ENCODE results near the gene CTDP1. TPM values are rescaled to one million over a fixed set of nuclear protein-coding genes. Genes with fewer than 3 reads are reported as not detected.

Gene CTDP1, protein sequence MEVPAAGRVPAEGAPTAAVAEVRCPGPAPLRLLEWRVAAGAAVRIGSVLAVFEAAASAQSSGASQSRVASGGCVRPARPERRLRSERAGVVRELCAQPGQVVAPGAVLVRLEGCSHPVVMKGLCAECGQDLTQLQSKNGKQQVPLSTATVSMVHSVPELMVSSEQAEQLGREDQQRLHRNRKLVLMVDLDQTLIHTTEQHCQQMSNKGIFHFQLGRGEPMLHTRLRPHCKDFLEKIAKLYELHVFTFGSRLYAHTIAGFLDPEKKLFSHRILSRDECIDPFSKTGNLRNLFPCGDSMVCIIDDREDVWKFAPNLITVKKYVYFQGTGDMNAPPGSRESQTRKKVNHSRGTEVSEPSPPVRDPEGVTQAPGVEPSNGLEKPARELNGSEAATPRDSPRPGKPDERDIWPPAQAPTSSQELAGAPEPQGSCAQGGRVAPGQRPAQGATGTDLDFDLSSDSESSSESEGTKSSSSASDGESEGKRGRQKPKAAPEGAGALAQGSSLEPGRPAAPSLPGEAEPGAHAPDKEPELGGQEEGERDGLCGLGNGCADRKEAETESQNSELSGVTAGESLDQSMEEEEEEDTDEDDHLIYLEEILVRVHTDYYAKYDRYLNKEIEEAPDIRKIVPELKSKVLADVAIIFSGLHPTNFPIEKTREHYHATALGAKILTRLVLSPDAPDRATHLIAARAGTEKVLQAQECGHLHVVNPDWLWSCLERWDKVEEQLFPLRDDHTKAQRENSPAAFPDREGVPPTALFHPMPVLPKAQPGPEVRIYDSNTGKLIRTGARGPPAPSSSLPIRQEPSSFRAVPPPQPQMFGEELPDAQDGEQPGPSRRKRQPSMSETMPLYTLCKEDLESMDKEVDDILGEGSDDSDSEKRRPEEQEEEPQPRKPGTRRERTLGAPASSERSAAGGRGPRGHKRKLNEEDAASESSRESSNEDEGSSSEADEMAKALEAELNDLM
- 18.1 and 24.6 TPM in 2 replicates for total RNA-seq (2011; cell fraction: chromatin; rRNA removed; ENCODE audit: low replicate concordance)
- total RNA-seq (2011; cell fraction: nucleolus; rRNA removed): 14.2 and 16.2 TPM in 2 replicates
- total RNA-seq (2011; cell fraction: nucleoplasm; rRNA removed): 9.8 and 14.2 TPM in 2 replicates
- total RNA-seq (2014; rRNA removed) (15.0 and 15.7 TPM in 2 replicates), total RNA-seq (2014; rRNA removed; fragmentation: Illumina TruSeq; extraction: Trizol) (3.2 and 3.4 TPM in 2 replicates), total RNA-seq (2015; rRNA removed; fragmentation: Illumina TruSeq; extraction: Trizol) (6.9 and 7.7 TPM in 2 replicates), total RNA-seq (2021) (15.1 and 19.2 TPM in 2 replicates), polyA plus RNA-seq (2011; rRNA removed) (3.3 and 5.0 TPM in 2 replicates), polyA plus RNA-seq (2014; fragmentation: Illumina TruSeq; extraction: Trizol) (4.0 and 7.1 TPM in 2 replicates), polyA plus RNA-seq (2014; fragmentation: Nextera tagmentation; extraction: Ambion mirVana) (under 1 TPM; 0.07 to 0.21 TPM), polyA plus RNA-seq (2014; rRNA removed) (7.3 and 7.6 TPM in 2 replicates), polyA minus RNA-seq (2011; rRNA and poly(A)+ RNA removed) (3.7 and 4.3 TPM in 2 replicates), Bru-seq, nascent RNA (percentile 61 among the genes with signal in this experiment), BruChase-seq, experiment 1, labeled RNA remaining after a 2-hour chase (percentile 63 among the genes with signal in this experiment), BruChase-seq, experiment 2, labeled RNA remaining after a 6-hour chase (percentile 63 among the genes with signal in this experiment)
- 3.1 and 4.8 TPM in 2 replicates for polyA plus RNA-seq (2011; cell fraction: cytosol; rRNA removed)
- polyA plus RNA-seq (2011; cell fraction: nucleus; rRNA removed): 9.4 and 14.5 TPM in 2 replicates
- 8.3 and 8.6 TPM in 2 replicates for polyA plus RNA-seq (2012)
- polyA minus RNA-seq (2011; cell fraction: cytosol; rRNA and poly(A)+ RNA removed): 7.5 and 7.7 TPM in 2 replicates
- polyA minus RNA-seq (2011; cell fraction: nucleus; rRNA and poly(A)+ RNA removed): 8.8 and 13.7 TPM in 2 replicates
- long read RNA-seq, experiment 1, full-length matches to known transcripts: 51 of 102 reads
- long read RNA-seq, experiment 1, partial matches to known transcripts: 42 of 102 reads
- long read RNA-seq, experiment 1, other reads (novel, unspliced or antisense): 9 of 102 reads
- long read RNA-seq, experiment 2, full-length matches to known transcripts: 8 of 16 reads
- long read RNA-seq, experiment 2, partial matches to known transcripts: 7 of 16 reads
- long read RNA-seq, experiment 2, other reads (novel, unspliced or antisense): 1 of 16 reads
- long read RNA-seq, experiment 3, full-length matches to known transcripts: 5 of 7 reads
- long read RNA-seq, experiment 3, partial matches to known transcripts: 0 of 7 reads
- long read RNA-seq, experiment 3, other reads (novel, unspliced or antisense): 2 of 7 reads

DNA sequence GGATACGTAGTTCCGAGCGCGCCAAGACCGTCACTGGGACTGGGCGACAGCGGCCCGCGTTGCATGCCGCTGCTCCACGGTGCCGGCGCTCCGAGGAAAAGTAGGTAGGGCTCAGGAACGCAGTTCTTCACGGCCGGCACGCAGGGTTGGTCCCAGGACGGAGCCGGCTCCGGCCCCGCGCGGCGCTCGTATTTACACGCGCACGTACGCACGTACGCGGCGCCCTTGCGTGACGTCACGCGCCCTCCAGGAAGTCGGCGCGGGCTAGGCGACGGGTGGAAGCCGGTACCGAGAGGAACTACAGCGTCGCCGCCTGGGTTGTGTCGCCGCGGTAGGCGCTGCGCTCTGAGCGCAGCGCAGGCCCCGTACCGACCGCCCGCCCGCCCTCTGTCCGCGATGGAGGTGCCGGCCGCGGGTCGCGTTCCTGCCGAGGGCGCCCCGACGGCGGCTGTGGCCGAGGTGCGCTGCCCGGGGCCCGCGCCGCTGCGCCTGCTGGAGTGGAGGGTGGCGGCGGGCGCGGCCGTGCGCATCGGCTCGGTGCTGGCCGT lies at the start of gene CTDP1:
Gene CTDP1 (plus strand): TSS at position 252 of the 548 bp plus-strand sequence. CDS start 145 bp downstream, at position 397.
- H3K79me2 ChIP-seq (ENCODE audit: control insufficient read depth, insufficient read depth, low read length): peaks cover 70% of the 10 kb centered on the region
- no TSS peak for BruUV-seq (replicated peaks)
- ATAC-seq: peak; percentile 71
- H4K20me1 ChIP-seq (replicated peaks; ENCODE audit: control insufficient read depth, insufficient read depth, low read length): peaks cover 7% of the 10 kb centered on the region
- peak within 1 kb of the TSS; percentile 100 for H2AFZ ChIP-seq (ENCODE audit: low read depth, low read length)
- peak; percentile 70 to 90 (median 80) for DNase-seq (ENCODE audit: extremely low read depth in 1 of 4, low spot score in 3 of 4)
- peak within 1 kb of the TSS; percentile 74 for H3K4me3 ChIP-seq
- ChIA-PET POLR2A (interaction anchor here (1.0 to 1.3 kb wide), 3 partner anchors 13 to 69 kb away, joined by 3 to 6 read pairs (median 3); no protein-coding TSS in a partner anchor), CTCF (ENCODE audit: low intra/inter-chr PET ratio) (no interaction called here)
- in situ Hi-C loops (cut with MboI): no loop called here
- peak within 1 kb of the TSS; percentile 86 for H3K4me2 ChIP-seq (ENCODE audit: insufficient read depth, low read length)
- FAIRE-seq: no peak
- peaks cover 17% of the 10 kb centered on the region; the same call in 2 of the 3 replicates for H3K36me3 ChIP-seq (ENCODE audit: control insufficient read depth, insufficient read depth, low read length)
- H3K9me1 ChIP-seq (ENCODE audit: control insufficient read depth, insufficient read depth, low read length): no peaks in the 10 kb centered on the region
- H3K27me3 ChIP-seq (ENCODE audit: control insufficient read depth in 2 of 2, insufficient read depth in 2 of 2, low read length in 2 of 2): no peaks in the 10 kb centered on the region
- peaks cover 15 to 26% of the 10 kb centered on the region in 2 experiments for H3K4me1 ChIP-seq (replicated peaks in 1 of 2; ENCODE audit: control insufficient read depth in 2 of 2, insufficient read depth in 2 of 2, low read length in 2 of 2)
- 2% methylated on average over 42 of the region's 88 CpGs for WGBS (ENCODE audit: insufficient coverage, low coverage, missing lambda C conversion rate)
- intact Hi-C loops (cut with micrococcal nuclease): no loop called here
- H3K9ac ChIP-seq (ENCODE audit: insufficient read depth in 1 of 2, low read depth in 2 of 2, low read length in 2 of 2): peak within 1 kb of the TSS; percentile 94 to 99
- H3K27ac ChIP-seq (ENCODE audit: extremely low read depth, low read depth, low read length): peak within 1 kb of the TSS; percentile 99
- H3K9me3 ChIP-seq (replicated peaks; ENCODE audit: control insufficient read depth, insufficient read depth, low read depth, low read length): no peaks in the 10 kb centered on the region
- TF ChIP-seq, protein P1, sequence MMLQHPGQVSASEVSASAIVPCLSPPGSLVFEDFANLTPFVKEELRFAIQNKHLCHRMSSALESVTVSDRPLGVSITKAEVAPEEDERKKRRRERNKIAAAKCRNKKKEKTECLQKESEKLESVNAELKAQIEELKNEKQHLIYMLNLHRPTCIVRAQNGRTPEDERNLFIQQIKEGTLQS (IDR thresholded peaks at IDR 0.05): peak; percentile 55; the same call in 1 of the 2 replicates
- TF ChIP-seq, protein P1 (CRISPR knock-in tag; conservative IDR thresholded peaks at IDR 0.05): no peak
- TF ChIP-seq SIX5 (IDR thresholded peaks at IDR 0.05; ENCODE audit: borderline replicate concordance in 1 of 2, insufficient read depth in 1 of 2, low read depth in 1 of 2, low read length in 2 of 2) (peak; percentile 50 to 64), NR2C2 (CRISPR knock-in tag; IDR thresholded peaks at IDR 0.05) (no peak), NR2C2 (tag; IDR thresholded peaks at IDR 0.05) (peak; percentile 79), EGR1 (conservative IDR thresholded peaks at IDR 0.05) (peak; percentile 88), JUN (IDR thresholded peaks at IDR 0.05; ENCODE audit: borderline replicate concordance, low read depth, low read length) (0 out of 2 replicates have a peak, but pooled peaks have one; percentile 21), JUN (CRISPR knock-in tag; IDR thresholded peaks at IDR 0.05; ENCODE audit: borderline replicate concordance) (no peak)
- TF ChIP-seq, protein P2, sequence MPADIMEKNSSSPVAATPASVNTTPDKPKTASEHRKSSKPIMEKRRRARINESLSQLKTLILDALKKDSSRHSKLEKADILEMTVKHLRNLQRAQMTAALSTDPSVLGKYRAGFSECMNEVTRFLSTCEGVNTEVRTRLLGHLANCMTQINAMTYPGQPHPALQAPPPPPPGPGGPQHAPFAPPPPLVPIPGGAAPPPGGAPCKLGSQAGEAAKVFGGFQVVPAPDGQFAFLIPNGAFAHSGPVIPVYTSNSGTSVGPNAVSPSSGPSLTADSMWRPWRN (IDR thresholded peaks at IDR 0.05; ENCODE audit: low read depth): no peak
